IMR-90 (cell line): ENCODE results near the gene EFCC1. TPM values are rescaled to one million over a fixed set of nuclear protein-coding genes. Genes with fewer than 3 reads are reported as not detected.
A peak's percentile ranks its signal among the peaks of the same experiment; 100 is the strongest.

Experiments used
- ATAC-seq: fragments of 200-7000 bp; cut with Tn5 transposase; 2 replicates; pipeline ENCODE4 v1.9.1; 2020; ENCODE audit warnings: low read depth, mild to moderate bottlenecking, moderate library complexity
- BruUV-seq: library from RNA; stranded (reverse); fragments of 400-500 nt; replicated peaks from 2 replicates; lab custom pipeline; 2021; lab: Mats Ljungman, UMichigan
- CTCF ChIA-PET: fragments of 300-600 bp; formaldehyde crosslinking; extraction: SDS; loops from one replicate; lab custom pipeline; 2021; ENCODE audit warnings: antibody characterized with exemption; lab: Yijun Ruan, JAX
- POLR2A ChIA-PET: fragments of 300-600 bp; sonication (Branson Sonifier 250); formaldehyde crosslinking; loops from one replicate; lab custom pipeline; 2022; ENCODE audit warnings: antibody characterized with exemption; ENCODE audit not compliant: unreplicated experiment; lab: Charles Lee
- DNase-seq: peaks from one replicate; pipeline ENCODE4 v3.0.0; 2013
- H2AFZ ChIP-seq: replicated peaks from 2 replicates; pipeline ENCODE3; 2013; ENCODE audit warnings: low read length, mild to moderate bottlenecking; ENCODE audit not compliant: poor library complexity
- H2AK5ac ChIP-seq: 2 replicates; pipeline ENCODE4 v1.6.1; 2013; ENCODE audit warnings: low read depth, low read length, inconsistent platforms
- H2AK9ac ChIP-seq: replicated peaks from 2 replicates; pipeline ENCODE3; 2013; ENCODE audit warnings: mild to moderate bottlenecking, low read depth, low read length, moderate library complexity; ENCODE audit not compliant: poor library complexity
- H2BK120ac ChIP-seq: 2 replicates; pipeline ENCODE4 v1.6.1; 2013; ENCODE audit warnings: low read depth, low read length, inconsistent platforms
- H2BK15ac ChIP-seq: 3 replicates; pipeline ENCODE4 v1.6.1; 2013; ENCODE audit warnings: low read depth, low read length, inconsistent platforms
- H2BK20ac ChIP-seq: 2 replicates; pipeline ENCODE4 v1.6.1; 2013; ENCODE audit warnings: low read depth, mild to moderate bottlenecking, inconsistent platforms, low read length, moderate library complexity
- H2BK5ac ChIP-seq: 2 replicates; pipeline ENCODE4 v1.6.1; 2013; ENCODE audit warnings: mild to moderate bottlenecking, low read depth, low read length, inconsistent platforms; ENCODE audit not compliant: poor library complexity, severe bottlenecking
- H3K14ac ChIP-seq: replicated peaks from 2 replicates; pipeline ENCODE4 v1.6.1; 2013; ENCODE audit warnings: low read depth, low read length, inconsistent platforms
- H3K18ac ChIP-seq: 2 replicates; pipeline ENCODE4 v1.6.1; 2013; ENCODE audit warnings: low read depth, low read length, control low read depth
- H3K23ac ChIP-seq: 2 replicates; pipeline ENCODE4 v1.6.1; 2013; ENCODE audit warnings: low read depth, low read length, inconsistent platforms
- H3K27ac ChIP-seq: 2 replicates; pipeline ENCODE4 v1.5.1; 2013; ENCODE audit warnings: mild to moderate bottlenecking, control low read depth, low read length; ENCODE audit not compliant: insufficient read depth
- H3K27me3 ChIP-seq: 2 replicates; pipeline ENCODE4 v1.6.1; 2013; ENCODE audit warnings: low read length; ENCODE audit not compliant: control insufficient read depth, insufficient read depth
- H3K36me3 ChIP-seq: 2 replicates; pipeline ENCODE4 v1.6.1; 2013; ENCODE audit warnings: low read length, mixed read lengths; ENCODE audit not compliant: control insufficient read depth, insufficient read depth
- H3K4ac ChIP-seq: 2 replicates; pipeline ENCODE4 v1.6.1; 2013; ENCODE audit warnings: low read depth, low read length, inconsistent platforms
- H3K4me1 ChIP-seq: 2 replicates; pipeline ENCODE4 v1.6.1; 2013; ENCODE audit warnings: low read length, mixed read lengths; ENCODE audit not compliant: control insufficient read depth, insufficient read depth
- H3K4me2 ChIP-seq: 2 replicates; pipeline ENCODE4 v1.6.1; 2013; ENCODE audit warnings: low read depth, mild to moderate bottlenecking, control low read depth, low read length, moderate library complexity
- H3K4me3 ChIP-seq: 2 replicates; pipeline ENCODE4 v1.5.1; 2013; ENCODE audit warnings: low read depth, mild to moderate bottlenecking, control low read depth, low read length, moderate library complexity; ENCODE audit not compliant: insufficient read depth
- H3K56ac ChIP-seq: 2 replicates; pipeline ENCODE4 v1.6.1; 2013; ENCODE audit warnings: low read length, inconsistent platforms; ENCODE audit not compliant: insufficient read depth; ENCODE audit errors: extremely low read depth
- H3K79me1 ChIP-seq, 2 experiments: 2 replicates each; pipeline ENCODE4 v1.6.1; 2013; ENCODE audit warnings: low read length in 2 of 2, inconsistent platforms in 1 of 2, low read depth in 1 of 2
- H3K9ac ChIP-seq: 2 replicates; pipeline ENCODE4 v1.6.1; 2013; ENCODE audit warnings: low read depth, low read length, control low read depth
- H3K9me1 ChIP-seq: 2 replicates; pipeline ENCODE4 v1.6.1; 2013; ENCODE audit warnings: low read length, inconsistent platforms; ENCODE audit not compliant: insufficient read depth
- H3K9me3 ChIP-seq: 2 replicates; pipeline ENCODE4 v1.6.1; 2013; ENCODE audit warnings: low read length; ENCODE audit not compliant: control insufficient read depth, insufficient read depth
- H4K20me1 ChIP-seq: 2 replicates; pipeline ENCODE4 v1.6.1; 2013; ENCODE audit warnings: low read length, inconsistent platforms; ENCODE audit not compliant: insufficient read depth
- H4K5ac ChIP-seq: 2 replicates; pipeline ENCODE4 v1.6.1; 2013; ENCODE audit warnings: mild to moderate bottlenecking, low read depth, low read length, control low read depth
- H4K8ac ChIP-seq, 2 experiments: 2 replicates each; pipeline ENCODE4 v1.6.1; 2013; ENCODE audit warnings: low read depth in 2 of 2, low read length in 2 of 2, control low read depth in 1 of 2, inconsistent platforms in 1 of 2
- H4K91ac ChIP-seq: 2 replicates; pipeline ENCODE4 v1.6.1; 2013; ENCODE audit warnings: low read depth, low read length, inconsistent platforms; ENCODE audit not compliant: insufficient read depth
- POLR2A ChIP-seq: IDR thresholded peaks from 2 replicates; pipeline ENCODE4 v1.6.1; 2012; ENCODE audit warnings: mild to moderate bottlenecking, low read depth, low read length
- USF2 ChIP-seq: fragments of 150-350 bp; IDR thresholded peaks from 2 replicates; pipeline ENCODE4 v1.6.1; 2017; ENCODE audit warnings: mild to moderate bottlenecking, antibody characterized with exemption, low read length, low read depth
- WGBS, 2 experiments: methylation state at CpG; one replicate each; pipeline versions ENCODE4 v1.1.5 to v1.1.7; 2013; ENCODE audit warnings: missing lambda C conversion rate in 2 of 2; ENCODE audit not compliant: insufficient read length in 1 of 2; ENCODE audit errors: extremely low coverage in 2 of 2; 5-methylcytosine and 5-hydroxymethylcytosine counted together
- dilution Hi-C: fragments of 300-500 bp; cut with HindIII; formaldehyde crosslinking; loops from one replicate; pipeline ENCODE4 v1.14.3; 2018; ENCODE audit warnings: low sequenced_read_pairs; ENCODE audit not compliant: unreplicated experiment
- in situ Hi-C: fragments of 300-500 bp; cut with MboI; formaldehyde crosslinking; loops from 3 replicates; pipeline ENCODE4 v1.14.3; 2019; ENCODE audit warnings: low sequenced_read_pairs, inconsistent platforms, mixed read lengths
- intact Hi-C: fragments of 100-400 bp; cut with micrococcal nuclease; formaldehyde crosslinking; loops from 2 replicates; pipeline ENCODE4 v1.10.0; 2022
- polyA plus RNA-seq, 3 experiments: library from polyadenylated mRNA; depleted of rRNA; stranded (reverse); fragments of >200 nt; gene quantifications; 2 replicates each; pipeline ENCODE4 v1.2.3, GENCODE V29; 2012; ENCODE audit warnings: low replicate concordance in 1 of 3
- total RNA-seq: library from RNA; depleted of rRNA; stranded (reverse); fragments of >200 nt; gene quantifications from 2 replicates; pipeline ENCODE4 v1.2.3, GENCODE V29; 2012

Gene EFCC1
- total and polyA plus RNA-seq, 2 of the 4 experiments (the other 2 are of a cell fraction), result not detected

GRCh38 chr3:129016720-129017483 lies 15.8 kb downstream of the EFCC1 start:
- Histone ChIP-seq H3K9me1 (peaks cover 11% of the 10 kb centered on the region), H3K14ac (no peak overlapping the region; the same call in 1 of the 2 replicates), H3K27me3 (peaks cover 7% of the 10 kb centered on the region; the same call in 1 of the 2 replicates), H3K4me3 (no peak overlapping the region), H3K4me1 (peaks cover 20% of the 10 kb centered on the region), H2BK5ac (no peak overlapping the region), H2AFZ (peak overlapping the region; percentile 21), H2AK9ac (no peak overlapping the region), H4K20me1 (no peaks in the 10 kb centered on the region), H3K4me2 (no peak overlapping the region), H3K79me1 (no peaks in the 10 kb centered on the region), H3K56ac (no peak overlapping the region), H3K4ac (peak overlapping the region; percentile 10), H3K36me3 (no peaks in the 10 kb centered on the region), H4K8ac (no peak overlapping the region), H2BK15ac (no peak overlapping the region), H4K5ac (no peak overlapping the region), H3K9me3 (no peaks in the 10 kb centered on the region), H3K9ac (no peak overlapping the region), H4K91ac (no peak overlapping the region), H3K23ac (no peak overlapping the region), H2BK20ac (no peak overlapping the region), H2BK120ac (peak overlapping the region; percentile 26; the same call in 1 of the 2 replicates), H3K18ac (no peak overlapping the region), H3K27ac (no peak overlapping the region), H2AK5ac (peak overlapping the region; percentile 20; the same call in 1 of the 2 replicates)
- ATAC-seq (no peak), DNase-seq (peak; percentile 37)
- in situ Hi-C loops (no loop called here), intact Hi-C loops (no loop called here), dilution Hi-C loops (no loop called here)
- BruUV-seq, result no TSS peak
- TF ChIP-seq POLR2A, result no peak
- TF ChIP-seq USF2, result peak; percentile 5; the same call in 1 of the 2 replicates
- ChIA-PET CTCF (interaction anchor here (0.6 to 1.7 kb wide), 2 partner anchors 13 to 47 kb away, joined by 6 to 9 read pairs; no protein-coding TSS in a partner anchor), POLR2A (interaction anchor here (1.3 kb wide), 1 partner anchor 11 kb away, joined by 6 read pairs; no protein-coding TSS in a partner anchor)
- WGBS, 2 experiments, result 30% methylated on average over 2 of the region's 14 CpGs; no CpG with 5 or more reads in 1 of the 2 experiments
